Endodermal cell (in vitro differentiated cells): Measurements from ENCODE around the gene PACS1. TPM values are rescaled to one million over a fixed set of nuclear protein-coding genes. Genes with fewer than 3 reads are reported as not detected.

Experiments
- DNase-seq: peaks from one replicate; pipeline ENCODE4 v3.0.0-alpha.2; 2017
- H3K27ac ChIP-seq: 2 replicates; pipeline ENCODE4 v1.5.1; 2013; ENCODE audit warnings: mild to moderate bottlenecking, low read depth, low read length, moderate library complexity
- H3K27me3 ChIP-seq: 2 replicates; pipeline ENCODE4 v1.6.1; 2013; ENCODE audit warnings: mild to moderate bottlenecking, low read length, moderate library complexity; ENCODE audit not compliant: insufficient read depth, control insufficient read depth, poor library complexity, severe bottlenecking
- H3K36me3 ChIP-seq: 2 replicates; pipeline ENCODE4 v1.7.0; 2013; ENCODE audit warnings: mild to moderate bottlenecking, low read length, moderate library complexity; ENCODE audit not compliant: control insufficient read depth, insufficient read depth
- H3K4me1 ChIP-seq: one replicate; pipeline ENCODE4 v1.7.0; 2013; ENCODE audit warnings: low read length; ENCODE audit not compliant: control insufficient read depth, insufficient read depth
- H3K4me3 ChIP-seq: 2 replicates; pipeline ENCODE4 v1.5.1; 2013; ENCODE audit warnings: mild to moderate bottlenecking, low read length, moderate library complexity
- H3K9ac ChIP-seq: 2 replicates; pipeline ENCODE4 v1.6.1; 2013; ENCODE audit warnings: mild to moderate bottlenecking, low read length, moderate library complexity; ENCODE audit not compliant: poor library complexity, severe bottlenecking; ENCODE audit errors: extremely low read depth
- H3K9me3 ChIP-seq: 2 replicates; pipeline ENCODE4 v1.6.1; 2013; ENCODE audit warnings: mild to moderate bottlenecking, low read length, moderate library complexity; ENCODE audit not compliant: control insufficient read depth
- H3K27ac Mint-ChIP-seq: 2 replicates; pipeline ENCODE4 v1.8.0; 2020; ENCODE audit warnings: mixed read lengths
- H3K27me3 Mint-ChIP-seq: 2 replicates; pipeline ENCODE4 v1.8.0; 2021; ENCODE audit warnings: mild to moderate bottlenecking, mixed read lengths; ENCODE audit not compliant: insufficient read depth
- H3K36me3 Mint-ChIP-seq: 2 replicates; pipeline ENCODE4 v1.8.0; 2020; ENCODE audit warnings: low read depth, mixed read lengths
- H3K4me1 Mint-ChIP-seq: 2 replicates; pipeline ENCODE4 v1.8.0; 2020; ENCODE audit warnings: mixed read lengths
- H3K4me3 Mint-ChIP-seq: 2 replicates; pipeline ENCODE4 v1.8.0; 2020; ENCODE audit warnings: mild to moderate bottlenecking, moderate library complexity, mixed read lengths
- H3K9me3 Mint-ChIP-seq: 2 replicates; pipeline ENCODE4 v1.8.0; 2020; ENCODE audit warnings: mild to moderate bottlenecking, mixed read lengths
- CTCF ChIP-seq: fragments of 200-600 bp; sonication (generic); conservative IDR thresholded peaks from 2 replicates; pipeline ENCODE4 v1.5.0; 2021; ENCODE audit warnings: antibody characterized with exemption, mild to moderate bottlenecking
- WGBS, 2 experiments: methylation state at CpG; one replicate each; pipeline versions ENCODE4 v1.1.5 to v1.1.7; 2013; ENCODE audit warnings: missing lambda C conversion rate in 2 of 2, mixed read lengths in 1 of 2; ENCODE audit not compliant: insufficient coverage in 1 of 2, insufficient read length in 1 of 2; 5-methylcytosine and 5-hydroxymethylcytosine counted together
- total RNA-seq, 2 donors: library from RNA; stranded (reverse); fragmentation: NEBNext Ultra II Directional in 1 of 2; extraction: Animal tissue kit (Norgen Biotek cat#: 25700) in 1 of 2; gene quantifications; 2 replicates in 1 of 2; 3 replicates in 1 of 2; pipeline ENCODE4 v1.2.1, GENCODE V29; 2021

PACS1 gene
- total RNA-seq, 2 donors from 2014 or later = 67.0 to 67.1 TPM

GRCh38 chr11:66194391-66194790 is 124.3 kb downstream of the PACS1 start:
- no peak overlapping the region for H3K4me3 Mint-ChIP-seq
- peaks cover 17% of the 10 kb centered on the region for H3K9me3 ChIP-seq

GRCh38 chr11:66195867-66196266 is 125.8 kb downstream of the PACS1 start:
- H3K36me3 Mint-ChIP-seq = peaks cover 37% of the 10 kb centered on the region
- peaks cover 9% of the 10 kb centered on the region for H3K4me1 Mint-ChIP-seq
- Histone ChIP-seq H3K9me3 (peaks cover 22% of the 10 kb centered on the region), H3K27ac (no peak overlapping the region), H3K27me3 (no peaks in the 10 kb centered on the region), H3K36me3 (peaks cover 56% of the 10 kb centered on the region), H3K9ac (no peak overlapping the region), H3K4me3 (no peak overlapping the region), H3K4me1 (peaks cover 3% of the 10 kb centered on the region)
- WGBS, 2 experiments = 89 to 94% methylated on average over 2 of the region's 2 CpGs
- no peaks in the 10 kb centered on the region for H3K27me3 Mint-ChIP-seq
- no peak overlapping the region for H3K27ac Mint-ChIP-seq
- no peak overlapping the region for H3K4me3 Mint-ChIP-seq
- DNase-seq = no peak
- TF ChIP-seq CTCF = no peak
- peaks cover 19% of the 10 kb centered on the region for H3K9me3 Mint-ChIP-seq

More at GRCh38 chr11:66194391-66194790, 124.3 kb downstream of the PACS1 start:
- H3K27ac Mint-ChIP-seq = no peak overlapping the region
- H3K4me1 ChIP-seq = peaks cover 3% of the 10 kb centered on the region
- H3K9me3 Mint-ChIP-seq = peaks cover 13% of the 10 kb centered on the region
- peaks cover 9% of the 10 kb centered on the region for H3K4me1 Mint-ChIP-seq
- no peak overlapping the region for H3K9ac ChIP-seq
- H3K27ac ChIP-seq = no peak overlapping the region
- H3K27me3 Mint-ChIP-seq = no peaks in the 10 kb centered on the region
- H3K36me3 Mint-ChIP-seq = peaks cover 40% of the 10 kb centered on the region
- H3K36me3 ChIP-seq = peaks cover 56% of the 10 kb centered on the region
- DNase-seq = no peak
- WGBS, 2 experiments = 50% methylated on average over 1 of the region's 1 CpG; no CpG with 5 or more reads in 1 of the 2 experiments
- no peak overlapping the region for H3K4me3 ChIP-seq
- TF ChIP-seq CTCF = no peak
- H3K27me3 ChIP-seq = no peaks in the 10 kb centered on the region

GRCh38 chr11:66203847-66204246 is 133.8 kb downstream of the PACS1 start:
- Mint-ChIP-seq H3K27ac (no peak overlapping the region), H3K36me3 (peaks cover 26% of the 10 kb centered on the region), H3K9me3 (peaks cover 54% of the 10 kb centered on the region), H3K4me1 (no peaks in the 10 kb centered on the region), H3K27me3 (no peaks in the 10 kb centered on the region), H3K4me3 (no peak overlapping the region)
- no peak for DNase-seq
- peaks cover 50% of the 10 kb centered on the region for H3K9me3 ChIP-seq
- H3K9ac ChIP-seq = no peak overlapping the region
- peaks cover 10% of the 10 kb centered on the region for H3K36me3 ChIP-seq
- WGBS, 2 experiments = 89 to 100% methylated on average over 1 to 3 of the region's 3 CpGs
- TF ChIP-seq CTCF = no peak
- no peak overlapping the region for H3K27ac ChIP-seq
- no peak overlapping the region for H3K4me3 ChIP-seq
- no peaks in the 10 kb centered on the region for H3K27me3 ChIP-seq
- H3K4me1 ChIP-seq = no peaks in the 10 kb centered on the region
